Natural killer cell (primary cell): ENCODE data around the gene UTP20. TPM values are rescaled to one million over a fixed set of nuclear protein-coding genes. Genes with fewer than 3 reads are reported as not detected.
A peak's percentile ranks its signal among the peaks of the same experiment; 100 is the strongest.
"Not testable (repeated sequence)": the region's sequence is repeated elsewhere in the genome, so short reads cannot be mapped to it uniquely, and the experiment has no call there.

Source experiments
- ATAC-seq, 3 donors: fragments of 150-1000 bp in 2 of 3; fragments of 200-7000 bp in 1 of 3; cut with Tn5 transposase; 1 replicate in 1 of 3; 2 replicates in 2 of 3; pipeline ENCODE4 v1.10.0; 2021; ENCODE audit warnings: mild to moderate bottlenecking in 2 of 3, moderate library complexity in 2 of 3
- DNase-seq, 2 donors: peaks; one replicate each; pipeline versions ENCODE4 v3.0.0 to v3.0.0-alpha.2; 2013 to 2021; ENCODE audit warnings: mixed read lengths in 1 of 2
- H3K27ac ChIP-seq: one replicate; pipeline ENCODE4 v1.5.1; 2013; ENCODE audit warnings: mild to moderate bottlenecking, low read length
- H3K27me3 ChIP-seq: one replicate; pipeline ENCODE4 v1.6.1; 2013; ENCODE audit warnings: low read length; ENCODE audit not compliant: control insufficient read depth, insufficient read depth
- H3K36me3 ChIP-seq: one replicate; pipeline ENCODE4 v1.6.1; 2013; ENCODE audit warnings: low read length; ENCODE audit not compliant: control insufficient read depth, insufficient read depth
- H3K4me1 ChIP-seq: one replicate; pipeline ENCODE4 v1.6.1; 2013; ENCODE audit warnings: low read length; ENCODE audit not compliant: control insufficient read depth, insufficient read depth
- H3K4me3 ChIP-seq: one replicate; pipeline ENCODE4 v1.5.1; 2013; ENCODE audit warnings: low read length
- H3K9me3 ChIP-seq: one replicate; pipeline ENCODE4 v1.6.1; 2013; ENCODE audit warnings: low read length; ENCODE audit not compliant: control insufficient read depth, insufficient read depth
- H3K27ac Mint-ChIP-seq, 2 donors: one replicate each; pipeline ENCODE4 v1.8.0; 2022; ENCODE audit warnings: mild to moderate bottlenecking in 2 of 2, mixed read lengths in 2 of 2, moderate library complexity in 1 of 2
- H3K27me3 Mint-ChIP-seq, 2 donors: one replicate each; pipeline ENCODE4 v1.8.0; 2022; ENCODE audit warnings: low read depth in 2 of 2, mixed read lengths in 2 of 2
- H3K36me3 Mint-ChIP-seq: one replicate; pipeline ENCODE4 v1.8.0; 2022; ENCODE audit warnings: mixed read lengths
- H3K4me1 Mint-ChIP-seq, 2 donors: one replicate each; pipeline ENCODE4 v1.8.0; 2022; ENCODE audit warnings: mixed read lengths in 2 of 2
- H3K4me3 Mint-ChIP-seq: one replicate; pipeline ENCODE4 v1.8.0; 2022; ENCODE audit warnings: mild to moderate bottlenecking, moderate library complexity, mixed read lengths
- H3K9me3 Mint-ChIP-seq, 2 donors: one replicate each; pipeline ENCODE4 v1.8.0; 2022; ENCODE audit warnings: mixed read lengths in 2 of 2
- CTCF ChIP-seq: fragments of 200-600 bp; IDR thresholded peaks from one replicate; pipeline ENCODE4 v1.8.0; 2022; ENCODE audit warnings: antibody characterized with exemption
- WGBS: methylation state at CpG from one replicate; pipeline ENCODE4 v1.1.7; 2013; ENCODE audit warnings: missing lambda C conversion rate; ENCODE audit not compliant: insufficient coverage; 5-methylcytosine and 5-hydroxymethylcytosine counted together
- intact Hi-C: fragments of 100-400 bp; cut with micrococcal nuclease; formaldehyde crosslinking; loops from one replicate; pipeline ENCODE4 v1.14.2; 2022
- total RNA-seq, 4 donors: library from RNA; stranded (reverse); fragments of 120-200 nt in 1 of 4; gene quantifications; one replicate each; pipeline versions ENCODE4 v1.2.3 to v1.2.4, GENCODE V29; 2013 to 2022

UTP20 gene
- total RNA-seq, 3 donors from 2014 or later (not counting 1 experiment from before 2014, with no cell fraction given): 7.1 to 10.2 (median 9.0) TPM

GRCh38 chr12:101407436-101408345, 127.8 kb downstream of the UTP20 start, which contains the start of gene ARL1:
TSS of gene ARL1 (minus strand) at chr12:101407772. CDS start at chr12:101407645, 127 bp downstream.
- H3K4me1 ChIP-seq: peaks cover 18% of the 10 kb centered on the region
- peaks cover 25 to 32% of the 10 kb centered on the region in 2 donors for H3K4me1 Mint-ChIP-seq
- H3K27me3 ChIP-seq: peaks cover 2% of the 10 kb centered on the region
- peak; percentile 73 to 87 for DNase-seq
- peak within 1 kb of the TSS; percentile 93 to 95 for H3K27ac Mint-ChIP-seq
- ATAC-seq: peak; percentile 86 to 89 (median 87)
- peak within 1 kb of the TSS; percentile 95 for H3K27ac ChIP-seq
- WGBS: under 1% methylated on average over 69 of the region's 71 CpGs
- intact Hi-C loops: loop anchor here (5.0 kb wide), 1 partner anchor 425 kb away; the partner anchor contains the start of gene GNPTAB
- H3K36me3 ChIP-seq: no peaks in the 10 kb centered on the region
- no peaks in the 10 kb centered on the region for H3K9me3 Mint-ChIP-seq
- H3K9me3 ChIP-seq: no peaks in the 10 kb centered on the region
- peak within 1 kb of the TSS; percentile 78 for H3K4me3 ChIP-seq
- peaks cover 2 to 7% of the 10 kb centered on the region in 2 donors for H3K27me3 Mint-ChIP-seq
- no peaks in the 10 kb centered on the region for H3K36me3 Mint-ChIP-seq
- no peak for TF ChIP-seq CTCF
- H3K4me3 Mint-ChIP-seq: peak within 1 kb of the TSS; percentile 98

- H3K4me3 Mint-ChIP-seq: peak overlapping the region; percentile 45
- WGBS: 90% methylated on average over 8 of the region's 8 CpGs
- DNase-seq, H3K36me3 ChIP-seq, ATAC-seq, H3K27me3 ChIP-seq, H3K27ac Mint-ChIP-seq, H3K4me3 ChIP-seq, H3K9me3 Mint-ChIP-seq, H3K9me3 ChIP-seq, H3K27me3 Mint-ChIP-seq, H3K36me3 Mint-ChIP-seq, intact Hi-C loops, H3K27ac ChIP-seq: not testable (repeated sequence)
- peaks cover 18% of the 10 kb centered on the region for H3K4me1 ChIP-seq
- H3K4me1 Mint-ChIP-seq: peaks cover 25 to 26% of the 10 kb centered on the region in 2 donors
Observed at GRCh38 chr12:101410169-101410568, 130.3 kb downstream of the UTP20 start.

- no peaks in the 10 kb centered on the region for H3K9me3 Mint-ChIP-seq
- peak in 1 of 2 donors; percentile 53 for DNase-seq
- no peak overlapping the region for H3K4me3 Mint-ChIP-seq
- Histone ChIP-seq H3K27me3 (peaks cover 2% of the 10 kb centered on the region), H3K4me3 (no peak overlapping the region), H3K27ac (no peak overlapping the region), H3K4me1 (no peaks in the 10 kb centered on the region), H3K36me3 (no peaks in the 10 kb centered on the region), H3K9me3 (no peaks in the 10 kb centered on the region)
- no peaks in the 10 kb centered on the region for H3K36me3 Mint-ChIP-seq
- intact Hi-C loops: loop anchor here (1.0 kb wide), 1 partner anchor 345 kb away; no protein-coding TSS in a partner anchor
- ATAC-seq: peak in 2 of 3 donors; percentile 34 to 54
- H3K4me1 Mint-ChIP-seq: no peaks in the 10 kb centered on the region
- WGBS: 0% methylated on average over 1 of the region's 2 CpGs
- peak; percentile 78 for TF ChIP-seq CTCF
- no peak overlapping the region for H3K27ac Mint-ChIP-seq
- H3K27me3 Mint-ChIP-seq: peaks cover 2 to 10% of the 10 kb centered on the region in 2 donors
Observed at GRCh38 chr12:101414533-101415119, 134.7 kb downstream of the UTP20 start.

- ATAC-seq (no peak), DNase-seq (no peak)
- Histone ChIP-seq H3K4me1 (no peaks in the 10 kb centered on the region), H3K36me3 (no peaks in the 10 kb centered on the region), H3K4me3 (no peak overlapping the region), H3K27me3 (peaks cover 2% of the 10 kb centered on the region), H3K27ac (no peak overlapping the region), H3K9me3 (no peaks in the 10 kb centered on the region)
- Mint-ChIP-seq H3K4me3 (no peak overlapping the region), H3K27ac (no peak overlapping the region), H3K27me3 (peaks cover 2 to 10% of the 10 kb centered on the region in 2 donors), H3K9me3 (no peaks in the 10 kb centered on the region), H3K4me1 (no peaks in the 10 kb centered on the region), H3K36me3 (no peaks in the 10 kb centered on the region)
- intact Hi-C loops: no loop called here
- no peak for TF ChIP-seq CTCF
- WGBS: 100% methylated on average over 1 of the region's 1 CpG
Observed at GRCh38 chr12:101415228-101415627, 135.3 kb downstream of the UTP20 start.

- H3K36me3 ChIP-seq, H3K36me3 Mint-ChIP-seq, H3K9me3 Mint-ChIP-seq, H3K4me3 ChIP-seq, H3K27ac ChIP-seq, H3K27ac Mint-ChIP-seq, ATAC-seq, H3K27me3 Mint-ChIP-seq, H3K9me3 ChIP-seq, H3K4me3 Mint-ChIP-seq, H3K4me1 Mint-ChIP-seq, intact Hi-C loops, H3K27me3 ChIP-seq, H3K4me1 ChIP-seq, DNase-seq: not testable (repeated sequence)
- 90% methylated on average over 4 of the region's 4 CpGs for WGBS
Observed at GRCh38 chr12:101422066-101422465, 142.2 kb downstream of the UTP20 start.
